DMS114 treated with DMSO at 0.1 percent for 48 hours (cell line): Measurements from ENCODE around the gene ACOX2.
A peak's percentile ranks its signal among the peaks of the same experiment; 100 is the strongest.
"Not testable (repeated sequence)": the region's sequence is repeated elsewhere in the genome, so short reads cannot be mapped to it uniquely, and the experiment has no call there.

Source experiments
- DNase-seq: peaks from one replicate; lab custom pipeline; 2025; ENCODE audit not compliant: unreplicated experiment; lab: John Stamatoyannopoulos, UW

Gene ACOX2

DNA sequence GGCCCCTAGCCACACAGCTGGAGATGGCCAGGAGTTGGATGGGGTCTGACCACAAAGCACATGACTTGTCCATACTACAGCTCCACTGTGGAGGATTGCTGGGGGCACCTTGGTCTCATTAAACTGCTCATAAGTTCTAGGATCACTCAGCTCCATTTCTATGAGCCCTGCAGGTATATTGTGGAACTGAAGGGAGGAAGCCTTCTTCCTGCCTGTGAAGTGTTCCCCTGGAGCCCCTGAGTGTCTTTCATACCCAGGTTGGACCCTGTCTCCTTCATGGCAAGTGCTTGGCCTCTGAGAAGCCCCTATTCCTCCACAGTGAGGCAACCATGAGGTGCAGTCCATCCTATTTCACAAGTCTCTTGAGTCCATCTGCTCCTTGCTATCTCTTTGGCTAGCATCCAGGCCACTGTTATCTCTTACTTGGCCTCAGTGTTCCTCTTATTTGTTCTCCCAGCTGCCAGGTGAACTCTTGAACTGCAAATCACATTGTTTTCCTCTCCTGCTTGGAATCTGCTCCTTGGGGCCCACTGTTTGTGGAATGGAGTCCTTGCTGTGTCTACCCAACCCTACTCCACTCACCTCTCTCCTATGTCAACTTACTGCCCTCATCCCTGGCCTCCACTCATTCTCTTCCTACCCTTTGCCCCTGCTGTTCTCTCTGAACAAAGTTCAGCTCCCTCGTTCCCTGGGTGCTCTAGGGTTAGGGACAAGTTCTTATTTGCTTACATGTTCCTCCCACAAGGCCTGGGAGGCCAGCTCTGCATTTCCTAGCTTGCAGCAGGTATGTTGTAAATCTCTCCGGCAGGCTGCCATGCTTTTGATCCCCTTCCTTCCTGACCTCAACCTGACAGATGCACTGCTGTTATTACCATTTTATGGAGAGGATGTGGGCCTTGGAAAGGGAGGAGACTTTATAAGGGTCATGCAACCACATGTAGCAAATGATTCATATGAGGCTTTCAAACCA lies 1.2 kb downstream of the ACOX2 start:
- no peak for DNase-seq

DNA sequence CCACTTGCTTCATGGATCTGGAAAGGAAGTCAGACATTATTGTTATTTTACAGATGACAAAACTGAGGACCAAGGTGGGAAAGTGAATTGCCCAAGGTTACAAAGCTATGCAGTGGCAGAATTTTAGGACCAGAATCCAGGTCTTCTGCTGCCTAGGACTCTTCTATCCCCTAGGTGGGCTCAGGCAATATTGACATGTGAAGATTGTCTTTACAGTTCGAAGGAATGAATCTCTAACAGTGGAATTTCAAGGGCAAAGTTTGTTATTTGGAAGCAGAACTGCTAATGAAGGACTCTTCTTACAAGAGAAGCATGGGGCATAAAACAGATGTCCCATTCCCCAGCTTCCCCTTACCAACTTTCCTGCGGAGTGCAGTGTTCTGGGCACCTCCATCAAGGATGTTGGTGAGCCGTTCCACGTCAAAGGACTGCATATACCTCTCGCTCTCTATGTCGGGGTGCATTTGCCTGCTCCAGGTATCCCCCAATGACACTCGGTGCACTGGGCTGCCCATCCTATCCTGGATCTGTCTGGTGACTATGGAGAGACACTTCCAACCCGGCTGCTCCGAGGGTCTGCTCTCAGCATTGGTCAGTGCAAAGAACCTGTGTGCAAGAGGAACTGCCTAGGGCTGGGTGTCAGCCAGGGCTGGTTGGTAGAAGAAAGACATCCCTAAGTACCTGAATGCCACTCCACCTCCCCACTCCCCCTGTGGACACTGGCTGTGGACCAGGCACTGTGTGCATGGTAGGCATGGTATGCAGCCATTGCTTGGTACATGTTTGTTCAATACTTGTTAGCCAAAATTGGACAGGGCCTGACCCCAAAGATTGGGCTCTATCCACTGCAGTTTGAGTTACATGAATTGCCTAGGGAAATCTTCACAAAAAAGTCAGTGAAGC lies 2.1 kb downstream of the ACOX2 start:
- no peak for DNase-seq

DNA sequence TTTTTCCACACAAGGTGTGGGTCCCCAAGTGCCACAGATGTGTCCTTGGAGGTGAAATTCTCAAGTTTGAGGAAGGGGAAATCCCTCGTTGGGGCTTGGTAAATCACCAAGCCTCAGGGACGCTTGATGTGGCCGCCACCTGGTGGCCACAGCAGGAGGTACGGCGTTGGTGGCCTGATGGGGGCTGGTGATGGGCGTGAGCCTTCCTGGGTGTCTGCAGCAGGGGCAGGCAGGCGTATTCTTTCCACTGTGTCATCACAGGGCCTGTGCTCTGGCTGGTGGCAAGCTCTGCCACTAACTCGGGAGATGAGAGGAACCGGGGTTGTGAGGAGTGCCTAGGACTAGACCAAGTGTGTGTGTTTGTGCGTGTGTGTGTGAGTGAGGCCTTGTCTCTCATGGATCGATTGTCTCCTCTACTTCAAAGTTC lies 4.2 kb downstream of the ACOX2 start:
- no peak for DNase-seq

DNA sequence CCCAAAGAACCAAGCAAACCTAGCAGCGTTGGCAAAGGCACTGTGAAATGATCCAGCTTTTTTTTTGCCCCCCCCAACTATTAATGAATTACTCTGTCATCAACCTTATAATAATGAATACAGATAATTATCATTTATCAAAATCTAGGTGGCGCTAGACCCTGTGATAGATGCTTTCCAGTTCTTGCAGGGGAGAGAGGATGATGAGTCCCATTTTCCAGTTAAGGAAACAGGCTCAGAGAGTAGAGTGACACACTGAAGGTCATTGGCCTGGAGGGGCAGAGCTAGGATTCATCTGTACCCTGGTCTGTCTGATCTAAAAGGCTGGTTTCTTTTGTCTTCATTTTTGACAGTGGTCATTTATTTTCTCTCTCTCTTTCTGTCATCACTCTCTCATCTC lies 5.0 kb downstream of the ACOX2 start:
- no peak for DNase-seq

DNA sequence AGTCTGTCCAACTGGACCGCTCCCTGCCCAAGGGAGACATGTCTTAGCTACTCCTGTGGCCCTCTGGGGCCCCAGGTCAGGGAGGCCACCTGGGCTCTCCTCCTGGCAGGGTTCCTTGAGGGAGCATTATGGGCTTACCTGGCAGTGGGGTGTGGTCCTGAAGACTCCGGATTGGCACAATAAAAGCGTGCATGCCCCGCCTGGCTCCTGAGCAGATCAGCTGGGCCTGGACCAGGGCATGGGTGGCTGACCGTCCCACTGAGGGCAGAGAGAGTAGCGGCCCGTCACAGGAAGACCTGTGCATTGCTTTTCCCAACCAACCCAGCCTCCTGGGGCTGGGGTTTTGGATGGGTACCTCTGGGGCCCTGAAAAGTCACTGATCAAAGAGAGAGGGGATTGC lies 5.4 kb downstream of the ACOX2 start:
- no peak for DNase-seq

DNA sequence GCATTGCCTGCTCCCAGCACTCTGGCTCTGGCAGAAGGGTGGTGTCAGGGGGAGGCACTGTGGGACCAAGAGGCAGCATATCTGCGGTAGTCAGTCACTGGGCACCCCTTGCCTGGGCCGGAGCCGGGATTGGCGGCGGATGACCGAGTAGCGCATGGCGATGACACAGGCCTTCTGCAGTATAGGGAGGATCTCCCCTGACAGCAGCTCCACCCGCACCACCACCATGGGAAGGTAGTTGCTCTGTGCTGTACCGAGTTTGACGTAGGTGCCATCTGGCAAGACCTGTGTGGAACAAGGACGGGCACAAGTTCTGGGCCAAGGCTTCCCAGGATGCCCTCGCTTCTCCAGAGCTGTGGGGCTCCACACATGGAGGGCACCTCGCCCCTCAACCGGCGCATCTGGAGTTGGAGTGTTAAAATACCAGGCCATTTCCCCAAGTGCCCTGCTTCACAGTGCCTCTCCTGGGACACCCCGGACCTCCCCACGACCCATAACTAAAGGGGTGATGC lies 6.6 kb downstream of the ACOX2 start:
- DNase-seq, result no peak

DNA sequence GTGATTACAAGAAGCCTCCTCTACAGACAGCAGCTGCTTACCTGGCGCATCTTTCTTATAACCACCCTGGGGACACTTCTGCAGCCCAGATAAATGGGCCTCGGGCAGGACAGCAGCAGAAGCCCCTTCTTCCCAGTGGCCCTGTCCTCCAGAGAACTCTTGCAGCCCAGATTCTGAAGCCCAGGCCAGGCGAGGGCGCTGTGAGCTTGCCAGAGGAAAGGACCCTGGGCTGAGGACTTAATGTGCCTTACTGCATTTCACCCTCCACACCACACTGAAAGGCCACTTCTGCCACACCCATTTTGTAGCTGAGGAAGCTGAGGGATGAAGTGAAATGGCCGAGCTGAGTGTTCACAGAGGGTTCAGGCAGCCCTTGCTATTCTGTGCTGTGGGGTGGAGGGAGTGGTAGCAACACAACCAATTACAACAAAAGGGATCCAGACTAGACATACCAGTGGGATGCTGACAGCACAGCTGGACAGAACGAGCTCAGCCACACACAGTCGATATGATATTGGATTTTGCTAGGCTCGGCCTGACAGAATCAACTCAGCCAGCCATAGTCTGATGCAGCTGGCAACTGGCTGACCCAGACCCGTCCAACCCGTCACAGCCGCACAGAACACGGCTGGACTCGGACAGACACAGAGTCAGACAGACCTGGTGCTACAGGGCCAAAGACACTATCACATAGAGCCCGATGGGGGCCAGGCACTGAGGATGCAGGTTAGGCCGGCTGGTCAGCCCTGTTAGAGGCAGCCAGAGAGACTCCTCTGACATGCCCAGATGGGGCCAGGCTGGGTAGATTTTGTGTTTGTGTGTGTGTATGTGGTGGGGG lies 7.3 kb downstream of the ACOX2 start:
- peak; percentile 19 for DNase-seq

DNA sequence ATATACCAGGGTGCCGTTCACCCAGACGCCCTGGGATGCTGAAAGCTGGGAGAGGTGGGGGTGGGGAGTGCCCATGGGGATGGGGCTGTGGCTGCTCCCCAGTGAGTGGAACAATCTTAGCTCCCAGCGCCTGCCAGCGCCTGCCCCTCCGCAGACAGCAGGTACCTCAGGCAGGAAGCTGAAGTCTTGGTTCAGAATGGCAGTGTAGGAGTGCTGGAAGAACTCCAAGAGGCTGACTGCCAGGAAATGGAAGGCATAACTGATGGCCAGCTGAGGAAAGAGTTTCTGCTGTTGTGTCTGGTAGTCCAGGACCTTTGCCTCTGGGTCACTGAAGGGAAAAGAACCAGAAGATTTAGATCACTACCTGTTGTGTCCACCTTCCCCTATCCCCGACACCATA lies 8.4 kb downstream of the ACOX2 start:
- DNase-seq, result no peak

DNA sequence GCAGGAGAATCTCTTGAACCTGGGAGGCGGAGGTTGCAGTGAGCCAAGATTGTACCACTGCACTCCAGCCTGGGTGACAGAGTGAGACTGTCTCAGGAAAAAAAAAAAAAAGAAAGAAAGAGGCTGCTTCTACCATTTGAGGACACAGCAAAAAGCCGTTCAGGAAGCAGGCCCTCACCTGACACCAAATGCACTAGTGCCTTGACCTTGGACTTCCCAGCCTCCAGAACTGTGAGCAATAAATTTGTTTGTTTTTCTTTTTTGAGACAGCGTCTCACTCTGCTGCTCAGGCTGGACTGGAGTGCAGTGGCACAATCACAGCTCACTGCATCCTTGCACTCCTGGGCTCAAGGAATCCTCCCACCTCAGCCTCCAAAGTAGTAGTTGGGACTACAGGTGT lies 9.6 kb downstream of the ACOX2 start:
- not testable (repeated sequence) for DNase-seq

DNA sequence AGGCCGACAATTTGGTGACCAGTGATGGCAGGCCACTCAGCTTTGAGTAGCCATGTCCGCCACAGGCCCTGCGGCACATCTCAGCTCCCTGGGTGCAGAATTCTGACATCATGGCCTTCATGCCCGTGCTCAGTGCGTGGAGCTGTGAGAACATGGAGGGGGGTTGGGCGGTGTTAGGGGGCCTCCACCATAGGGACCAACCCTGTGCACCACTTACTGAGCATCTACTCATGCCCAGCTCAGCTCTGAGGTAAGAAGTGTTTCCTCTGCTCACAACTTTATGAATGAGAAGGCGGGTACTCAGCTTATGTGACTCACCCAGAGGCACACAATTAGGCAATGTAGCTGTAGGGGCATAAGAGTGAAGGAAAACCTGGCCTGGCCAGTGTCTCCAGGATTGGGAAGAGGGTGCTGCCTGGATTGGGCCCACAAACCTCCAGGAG lies 10.5 kb downstream of the ACOX2 start:
- DNase-seq, result no peak

DNA sequence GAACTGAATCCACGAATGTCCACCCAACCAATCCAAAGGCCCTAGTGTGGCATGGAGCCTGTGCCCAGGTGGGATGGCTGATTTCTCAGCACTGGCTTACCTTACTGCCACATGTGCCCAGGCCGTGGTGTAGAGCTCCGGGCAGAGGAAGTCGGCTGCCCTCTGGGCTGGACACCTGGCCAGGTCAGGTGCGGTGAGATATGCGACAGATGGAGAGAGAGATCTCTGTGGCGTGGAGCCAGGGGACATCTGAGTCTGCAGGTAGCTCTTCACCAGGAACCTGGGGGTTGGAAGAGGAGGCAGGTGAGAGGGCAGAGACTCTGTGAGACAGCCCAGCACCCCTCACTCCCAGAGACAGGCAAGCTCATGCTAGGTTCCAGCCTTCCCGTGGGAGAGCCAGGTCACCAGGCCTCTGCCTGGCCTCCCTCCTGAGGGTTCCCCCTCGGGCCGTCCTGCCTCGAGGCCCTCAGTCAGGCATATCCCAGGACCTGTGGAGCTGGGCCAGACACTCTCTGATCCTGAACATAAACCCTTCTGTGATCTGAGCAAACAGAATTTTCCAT lies 12.6 kb downstream of the ACOX2 start:
- no peak for DNase-seq

DNA sequence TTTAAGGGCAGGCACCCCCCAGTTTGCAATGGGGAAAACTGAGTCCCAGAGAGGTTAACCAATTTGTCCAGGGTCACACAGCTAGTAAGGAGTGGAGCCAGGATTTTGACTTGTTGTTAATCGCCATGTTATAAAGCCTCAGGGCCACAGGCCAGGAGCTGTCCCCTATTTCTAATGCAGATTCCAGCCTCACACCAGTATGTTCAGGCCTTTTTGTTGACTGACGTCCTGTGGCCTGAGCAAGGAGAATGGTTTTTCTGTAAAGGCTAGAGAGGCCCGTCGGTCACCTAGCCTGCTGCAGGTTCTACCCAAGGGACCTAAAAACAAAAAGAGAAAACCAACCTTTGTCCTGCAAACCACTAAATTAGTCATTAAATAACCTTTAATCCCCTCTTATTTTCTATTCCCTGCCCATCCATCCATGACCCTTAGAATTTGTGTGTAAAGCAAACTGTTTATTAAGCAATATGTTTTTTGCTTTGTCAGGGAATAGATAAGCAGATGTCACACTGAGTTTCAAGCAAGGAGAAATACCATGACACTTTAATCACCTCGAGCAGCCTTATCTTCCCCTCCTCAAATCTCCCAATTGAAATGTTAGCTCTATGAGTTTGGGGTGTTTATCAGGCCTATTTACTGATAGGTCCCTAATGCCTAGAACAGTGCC lies 14.1 kb downstream of the ACOX2 start:
- no peak for DNase-seq

DNA sequence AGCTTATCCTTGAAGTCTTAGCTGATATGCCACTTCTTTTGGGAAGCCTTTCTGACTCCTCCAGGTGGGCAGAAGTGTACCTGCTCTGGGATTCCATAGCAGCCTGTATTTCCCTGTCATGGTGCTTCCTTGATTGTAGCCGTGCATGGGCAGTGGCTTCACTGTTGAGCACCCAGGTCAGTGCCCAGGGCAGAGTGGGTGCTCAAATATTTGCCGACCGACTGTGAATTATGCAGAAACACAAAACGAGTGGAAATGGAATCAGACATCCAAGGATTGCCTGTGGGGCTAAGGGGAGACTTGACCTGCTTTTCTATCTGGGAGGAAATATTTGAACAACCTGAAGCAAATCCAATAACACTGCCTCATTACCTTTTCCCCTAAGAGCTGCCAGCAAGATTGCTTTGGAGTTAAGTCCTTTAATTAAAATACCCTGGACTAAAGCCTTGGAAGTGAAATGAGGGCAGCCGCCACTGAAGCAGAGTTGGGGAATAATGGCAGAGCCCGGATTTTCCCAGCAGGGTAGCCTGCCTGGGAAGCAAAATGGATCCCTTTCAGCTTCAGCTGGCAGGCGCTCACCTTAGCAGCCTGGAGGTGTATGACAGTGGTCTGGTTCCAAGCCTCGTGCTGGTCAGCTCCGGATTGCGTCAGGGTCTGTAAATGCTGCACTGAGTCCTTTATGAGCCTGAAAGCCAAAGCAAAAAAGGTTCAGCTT lies 14.9 kb downstream of the ACOX2 start:
- no peak for DNase-seq

DNA sequence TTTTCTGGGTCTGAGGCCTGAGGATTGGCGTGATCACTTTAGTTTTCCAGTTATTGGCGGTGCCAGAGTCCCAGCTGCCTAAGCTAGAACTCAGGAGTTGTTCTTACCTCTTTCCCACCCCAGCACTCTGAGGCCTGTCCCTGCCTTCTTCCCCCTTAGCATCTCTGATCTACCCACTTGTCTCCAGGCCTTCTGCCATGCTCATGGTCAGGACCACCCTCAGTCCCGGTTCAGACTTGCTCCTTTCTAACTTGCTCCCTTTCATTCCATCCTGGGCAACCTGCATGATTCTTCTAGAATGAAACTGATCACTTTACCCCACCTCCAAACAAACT lies 15.7 kb downstream of the ACOX2 start:
- no peak for DNase-seq

DNA sequence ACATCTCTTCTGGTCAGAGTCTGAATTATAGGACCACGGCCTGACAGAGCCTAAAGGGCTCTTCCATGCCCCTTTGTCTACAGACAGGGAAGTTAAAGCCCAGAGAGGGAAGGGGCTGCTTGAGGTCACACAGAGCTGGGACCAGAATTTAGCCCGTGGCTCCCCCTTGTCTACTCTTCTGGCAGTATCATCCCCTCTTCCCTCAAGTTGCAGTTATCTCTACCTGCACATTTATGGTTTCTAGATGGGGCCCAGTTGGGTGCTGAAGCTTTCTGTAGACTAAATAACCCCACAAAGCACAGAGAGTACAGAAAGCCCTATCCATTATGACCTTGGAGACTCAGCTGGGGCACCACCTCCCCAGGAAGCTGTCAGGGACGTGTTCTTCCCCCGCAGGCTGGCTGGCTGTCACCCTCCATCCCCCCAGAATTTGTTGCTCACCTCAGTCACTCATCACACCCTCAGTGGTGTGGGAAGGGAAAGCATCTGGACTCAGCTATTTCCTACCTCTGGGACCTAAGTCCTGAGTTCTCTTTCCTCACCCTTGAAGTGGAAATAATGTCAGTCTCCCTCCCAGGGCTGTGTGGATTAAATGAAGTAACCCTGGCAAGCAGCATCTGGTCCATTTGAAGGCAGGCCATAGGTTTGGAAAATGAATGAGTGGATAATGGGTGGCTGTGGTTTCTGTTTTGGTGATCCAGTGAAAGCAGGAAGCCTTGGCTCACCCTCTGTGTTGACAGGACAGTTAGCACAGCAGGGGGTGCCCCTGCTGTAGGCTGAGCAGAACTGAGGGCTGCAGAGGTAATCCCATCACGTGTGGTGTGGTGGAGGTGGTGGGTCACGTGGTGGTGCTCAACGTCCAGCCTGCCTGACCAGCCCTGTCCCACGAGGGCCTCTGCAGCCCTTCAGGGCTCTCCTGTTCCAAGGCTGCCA lies 16.3 kb downstream of the ACOX2 start:
- DNase-seq, result no peak

DNA sequence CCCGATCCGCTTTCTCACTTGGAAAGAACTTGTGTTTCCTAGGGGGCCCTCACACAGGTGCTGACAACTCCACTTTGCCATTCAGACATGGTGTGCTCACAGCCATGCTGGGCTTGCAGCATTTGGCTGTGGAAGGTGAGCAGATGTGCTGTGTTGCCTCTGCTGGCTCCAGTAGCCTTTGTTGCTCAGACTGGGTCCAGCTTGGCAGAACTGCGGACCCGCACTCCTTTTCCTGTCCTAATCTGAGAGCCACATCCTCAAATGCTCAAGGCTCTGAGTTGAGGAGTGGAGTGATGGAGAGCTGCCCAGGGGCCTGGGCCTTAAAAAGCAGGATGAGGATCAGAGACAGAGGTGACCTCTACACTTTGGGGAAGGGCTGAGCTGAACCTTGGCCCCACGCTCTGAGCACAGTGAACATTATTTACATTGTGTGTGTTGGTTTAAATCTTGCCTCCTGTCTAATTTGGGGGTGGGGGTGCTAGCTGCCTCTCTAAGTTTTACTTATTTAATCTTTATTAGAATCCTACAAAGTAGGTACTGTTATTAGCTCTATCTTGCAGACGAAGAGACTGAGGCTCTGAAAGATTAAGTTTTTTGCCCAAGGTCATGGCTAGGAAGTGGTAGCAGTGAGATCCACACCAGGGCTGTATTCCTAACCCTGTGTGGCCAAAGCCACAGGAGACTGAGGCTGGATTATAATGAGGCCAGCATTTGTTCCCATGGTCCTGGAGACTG lies 17.2 kb downstream of the ACOX2 start:
- DNase-seq, result no peak

DNA sequence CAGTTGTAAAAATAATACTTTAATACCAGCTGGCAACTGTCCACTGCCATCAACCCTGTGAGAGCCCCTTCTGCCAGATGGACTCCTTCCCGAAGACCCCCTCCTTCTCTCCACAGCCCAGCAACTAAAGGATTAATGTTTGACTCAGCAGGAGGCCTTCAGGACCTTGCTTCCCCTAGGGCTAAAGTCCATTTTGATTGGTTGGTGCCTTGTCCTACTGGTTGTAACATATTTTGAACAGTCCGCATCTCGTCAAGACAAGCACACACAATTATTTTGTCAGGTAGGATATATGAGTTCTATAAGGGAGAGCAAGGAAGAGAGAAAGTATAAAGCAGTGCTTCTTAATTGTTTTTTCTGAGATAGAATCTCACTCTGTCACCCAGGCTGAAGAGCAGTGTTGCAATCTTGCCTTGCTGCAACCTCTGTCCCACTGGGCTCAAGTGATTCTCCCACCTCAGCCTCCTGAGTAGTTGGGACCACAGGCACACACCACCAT lies 18.6 kb downstream of the ACOX2 start:
- no peak for DNase-seq
